Astrocyte of the spinal cord (primary cell): ENCODE results near the gene SIM1.

ENCODE experiments used
- DNase-seq: peaks from one replicate; pipeline ENCODE4 v3.0.0; 2011; ENCODE audit warnings: low read depth, low spot score
- H3K4me3 ChIP-seq: 2 replicates; pipeline ENCODE4 v1.5.1; 2011; ENCODE audit warnings: low read depth, mild to moderate bottlenecking, low read length, moderate library complexity
- in situ Hi-C: cut with HindIII; loops from 2 replicates; pipeline ENCODE4 v1.10.0; 2017; ENCODE audit warnings: low sequenced_read_pairs
- TF ChIP-seq, protein P1 (sequence below): IDR thresholded peaks from 2 replicates; pipeline ENCODE4 v1.5.1; 2012; ENCODE audit warnings: low read depth, mild to moderate bottlenecking, low read length, inconsistent platforms

The SIM1 gene

DNA sequence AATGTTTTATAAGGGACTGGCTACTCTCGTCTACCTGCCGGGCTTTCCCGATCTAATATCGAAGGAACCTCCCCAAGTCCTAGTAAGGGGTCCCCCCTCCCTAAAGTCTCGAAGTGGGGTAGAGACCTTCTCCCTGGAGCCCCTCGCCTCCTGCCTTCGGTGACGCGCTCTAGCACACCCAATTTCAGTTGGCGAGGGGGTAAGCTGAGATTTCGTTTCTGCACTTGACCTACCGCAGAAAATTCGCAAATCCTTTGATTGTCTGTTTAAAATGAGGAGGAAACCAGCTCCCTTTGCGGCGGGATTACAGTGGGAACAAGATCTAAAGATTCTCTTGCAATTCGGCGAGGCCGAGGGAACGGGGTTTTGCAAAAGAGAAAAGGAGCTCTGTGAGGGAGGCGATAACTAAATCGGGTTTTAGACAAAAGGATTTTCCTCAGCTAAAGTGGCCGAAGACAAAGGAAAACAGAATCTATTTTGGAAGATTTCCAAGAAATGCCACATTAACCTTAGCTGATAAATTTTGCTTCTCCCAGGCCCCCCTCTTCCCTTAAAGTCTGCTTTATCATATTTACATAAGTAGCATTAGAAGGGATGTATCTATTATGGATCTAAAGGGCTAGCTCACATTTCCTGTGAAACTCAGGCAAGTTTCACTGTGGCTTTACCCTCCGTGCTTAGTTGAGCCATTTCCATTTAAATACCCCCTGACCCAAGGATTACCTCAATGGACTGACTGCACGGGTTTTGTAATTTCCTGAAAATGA lies 8.4 kb downstream of the SIM1 start:
- in situ Hi-C loops, result loop anchor here (25.0 kb wide), 1 partner anchor 344 kb away; no protein-coding TSS in a partner anchor
- DNase-seq, result peak; percentile 51
- H3K4me3 ChIP-seq, result no peak overlapping the region
- TF ChIP-seq, protein P1, sequence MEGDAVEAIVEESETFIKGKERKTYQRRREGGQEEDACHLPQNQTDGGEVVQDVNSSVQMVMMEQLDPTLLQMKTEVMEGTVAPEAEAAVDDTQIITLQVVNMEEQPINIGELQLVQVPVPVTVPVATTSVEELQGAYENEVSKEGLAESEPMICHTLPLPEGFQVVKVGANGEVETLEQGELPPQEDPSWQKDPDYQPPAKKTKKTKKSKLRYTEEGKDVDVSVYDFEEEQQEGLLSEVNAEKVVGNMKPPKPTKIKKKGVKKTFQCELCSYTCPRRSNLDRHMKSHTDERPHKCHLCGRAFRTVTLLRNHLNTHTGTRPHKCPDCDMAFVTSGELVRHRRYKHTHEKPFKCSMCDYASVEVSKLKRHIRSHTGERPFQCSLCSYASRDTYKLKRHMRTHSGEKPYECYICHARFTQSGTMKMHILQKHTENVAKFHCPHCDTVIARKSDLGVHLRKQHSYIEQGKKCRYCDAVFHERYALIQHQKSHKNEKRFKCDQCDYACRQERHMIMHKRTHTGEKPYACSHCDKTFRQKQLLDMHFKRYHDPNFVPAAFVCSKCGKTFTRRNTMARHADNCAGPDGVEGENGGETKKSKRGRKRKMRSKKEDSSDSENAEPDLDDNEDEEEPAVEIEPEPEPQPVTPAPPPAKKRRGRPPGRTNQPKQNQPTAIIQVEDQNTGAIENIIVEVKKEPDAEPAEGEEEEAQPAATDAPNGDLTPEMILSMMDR, result no peak

DNA sequence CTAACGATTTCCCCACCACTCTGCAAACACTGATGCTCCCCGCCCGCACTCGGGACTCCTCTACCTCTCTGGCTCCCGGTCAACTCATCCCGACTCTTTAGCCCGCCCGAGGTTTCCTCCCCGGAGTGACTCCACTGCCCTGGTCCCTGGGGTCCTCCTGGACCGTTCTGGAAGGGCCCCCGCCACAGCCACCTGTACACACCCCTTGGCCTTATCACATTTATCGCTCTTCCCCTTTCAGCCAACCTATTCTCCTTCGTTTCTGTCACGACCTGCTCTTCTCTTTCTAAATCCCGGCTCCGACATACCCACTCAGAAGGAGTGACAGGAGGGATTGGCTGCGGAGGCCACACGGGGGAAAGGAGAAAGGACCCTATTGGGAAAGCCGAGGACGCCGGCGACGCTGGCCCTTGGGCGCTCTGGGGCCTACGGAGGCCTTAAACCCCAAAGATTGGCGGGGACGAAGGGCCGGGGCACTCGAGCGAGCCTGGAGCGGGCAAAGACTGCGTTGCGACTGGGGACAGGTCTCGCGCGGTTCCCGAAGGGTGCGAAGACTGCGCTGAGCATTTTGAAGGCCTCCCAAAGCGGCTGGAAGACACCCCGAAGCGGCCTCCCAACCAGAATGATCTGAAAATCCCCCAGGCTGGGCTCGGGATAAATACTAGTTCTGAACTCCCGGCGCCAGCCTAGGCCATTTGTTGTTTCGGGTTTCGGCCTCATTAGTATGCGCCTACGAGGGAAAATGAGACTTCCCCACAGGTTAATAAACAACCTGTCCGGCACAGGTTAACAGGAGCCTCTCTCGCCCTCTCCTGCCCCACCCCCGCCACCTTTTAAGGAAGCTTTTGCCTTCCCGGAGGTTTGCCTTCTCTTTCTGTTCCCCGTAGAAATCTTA lies 9.2 kb downstream of the SIM1 start:
- no peak overlapping the region for H3K4me3 ChIP-seq
- TF ChIP-seq, protein P1, result no peak
- in situ Hi-C loops, result loop anchor here (25.0 kb wide), 1 partner anchor 343 kb away; no protein-coding TSS in a partner anchor
- DNase-seq, result no peak

DNA sequence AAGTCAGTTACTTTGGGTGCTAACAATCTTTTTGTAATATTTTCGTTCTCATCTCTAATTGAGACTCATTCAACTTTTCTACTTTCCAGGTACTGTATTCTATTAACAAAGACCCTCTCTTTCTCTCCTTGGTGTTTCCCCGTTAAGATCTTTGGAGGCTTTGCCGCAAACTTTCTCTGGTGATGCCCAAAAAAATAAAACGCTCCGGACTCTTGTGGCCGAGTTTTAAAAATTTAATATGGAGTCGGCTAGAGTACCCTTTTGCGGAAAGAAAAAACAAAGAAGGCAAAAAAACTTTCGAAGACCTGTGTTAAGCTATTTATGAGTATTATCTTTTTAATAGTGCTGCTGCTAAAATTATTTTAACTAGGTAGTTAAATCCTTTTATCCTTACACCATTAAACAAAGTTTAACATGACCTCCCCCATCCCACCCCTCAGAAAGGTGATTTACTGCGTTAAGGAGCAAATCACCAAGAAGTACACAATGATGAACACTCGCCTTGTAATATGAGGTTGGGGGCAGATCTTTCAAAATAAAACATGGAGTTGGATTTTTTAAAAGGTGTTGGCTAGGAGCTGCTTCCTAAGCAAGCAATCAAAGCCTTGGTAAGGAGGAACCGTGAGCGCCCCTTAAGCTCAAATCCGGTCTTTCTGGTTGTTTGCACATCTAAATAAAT lies 10.0 kb downstream of the SIM1 start:
- H3K4me3 ChIP-seq, result no peak overlapping the region
- TF ChIP-seq, protein P1, result no peak
- in situ Hi-C loops, result loop anchor here (25.0 kb wide), 1 partner anchor 342 kb away; no protein-coding TSS in a partner anchor
- peak; percentile 51 for DNase-seq

DNA sequence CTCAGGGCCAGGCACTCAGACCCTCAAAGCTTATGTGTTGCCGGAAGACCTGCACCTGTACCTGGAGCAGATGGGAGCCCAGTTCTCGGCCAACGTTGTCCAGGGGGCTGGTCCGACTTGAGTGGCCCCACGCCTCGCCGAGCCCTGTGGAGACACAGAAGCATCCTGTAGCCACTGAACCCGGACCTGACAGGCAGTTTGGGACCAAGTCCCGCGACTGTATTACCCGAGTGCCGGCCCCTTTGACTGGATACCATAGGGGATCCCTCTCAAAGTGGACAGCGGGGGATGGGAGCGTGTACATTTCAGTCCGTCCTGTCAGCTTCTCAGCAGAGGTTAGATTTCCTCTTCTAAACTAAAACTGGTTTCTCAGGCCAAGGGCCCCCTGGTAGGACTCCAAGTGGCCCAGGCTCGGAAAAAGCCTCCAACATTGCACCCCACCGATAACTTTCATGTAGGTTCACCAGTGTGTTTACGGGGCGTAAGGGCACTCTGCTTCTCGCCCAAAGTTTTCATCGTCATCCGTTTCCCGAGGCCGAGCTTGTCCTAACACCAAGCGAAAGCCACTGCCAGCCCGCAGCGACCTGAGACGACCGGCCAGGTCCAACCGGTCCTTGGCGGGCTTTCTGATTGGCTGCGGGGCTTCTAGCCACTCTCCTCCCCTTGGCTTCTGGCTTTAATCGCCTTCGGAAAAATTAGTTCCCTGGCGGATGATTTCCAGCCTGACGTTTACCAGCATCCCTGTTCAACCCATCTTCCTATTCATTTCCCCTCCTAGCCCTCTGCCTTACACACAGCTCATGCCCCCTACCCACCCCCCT lies 10.8 kb downstream of the SIM1 start:
- H3K4me3 ChIP-seq, result no peak overlapping the region
- DNase-seq, result no peak
- TF ChIP-seq, protein P1, result no peak
- in situ Hi-C loops, result loop anchor here (25.0 kb wide), 1 partner anchor 342 kb away; no protein-coding TSS in a partner anchor

DNA sequence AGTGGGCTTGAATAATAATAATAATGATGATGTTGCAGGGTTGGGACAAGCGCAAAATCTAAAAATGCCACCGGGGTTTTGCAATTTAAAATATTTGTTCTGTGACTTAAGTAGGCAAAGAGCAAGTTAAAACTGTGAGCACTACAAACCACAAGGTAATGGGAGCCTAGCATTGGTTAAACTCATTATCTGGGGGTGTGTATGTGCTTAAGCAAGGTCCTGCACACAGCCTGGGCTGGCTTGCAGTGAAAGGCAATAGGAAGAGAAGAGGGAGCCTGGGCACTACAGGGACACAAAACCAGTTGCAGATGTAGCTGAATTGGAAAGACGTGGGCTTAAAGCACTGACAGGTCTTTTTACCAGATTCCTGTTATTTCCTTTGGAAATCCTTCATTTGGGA lies 11.7 kb downstream of the SIM1 start:
- DNase-seq, result no peak
- no peak overlapping the region for H3K4me3 ChIP-seq
- TF ChIP-seq, protein P1, result no peak
- in situ Hi-C loops, result loop anchor here (25.0 kb wide), 1 partner anchor 341 kb away; no protein-coding TSS in a partner anchor
